ENCODE data around the gene GREB1. TPM values are rescaled to one million over a fixed set of nuclear protein-coding genes. Genes with fewer than 3 reads are reported as not detected.
A peak's percentile ranks its signal among the peaks of the same experiment; 100 is the strongest.

Gene GREB1
- total RNA-seq, 2 donors from 2014 or later, result 0.15 to 1.1 TPM

- peaks cover 20% of the 10 kb centered on the region for H3K4me1 Mint-ChIP-seq
- no peak for DNase-seq
- ATAC-seq, result no peak
- no peaks in the 10 kb centered on the region for H3K9me3 ChIP-seq (ENCODE audit: control insufficient read depth, low read length, poor library complexity, severe bottlenecking)
- H3K4me3 Mint-ChIP-seq, result peak overlapping the region; percentile 49
- peaks cover 30% of the 10 kb centered on the region for H3K27me3 Mint-ChIP-seq
- no peak overlapping the region for H3K27ac Mint-ChIP-seq
- peaks cover 5% of the 10 kb centered on the region for H3K36me3 Mint-ChIP-seq (ENCODE audit: low read depth)
Observed at GRCh38 chr2:11684894-11685460, 151.1 kb downstream of the GREB1 start.

- H3K27ac Mint-ChIP-seq, result no peak overlapping the region
- no peaks in the 10 kb centered on the region for H3K9me3 ChIP-seq (ENCODE audit: control insufficient read depth, low read length, poor library complexity, severe bottlenecking)
- peaks cover 5% of the 10 kb centered on the region for H3K36me3 Mint-ChIP-seq (ENCODE audit: low read depth)
- DNase-seq (no peak), ATAC-seq (no peak)
- H3K4me1 Mint-ChIP-seq, result peaks cover 20% of the 10 kb centered on the region
- peaks cover 30% of the 10 kb centered on the region for H3K27me3 Mint-ChIP-seq
- no peak overlapping the region for H3K4me3 Mint-ChIP-seq
Observed at GRCh38 chr2:11685906-11686470, 152.1 kb downstream of the GREB1 start.

GRCh38 chr2:11687736-11688135 is 153.9 kb downstream of the GREB1 start:
- Mint-ChIP-seq H3K4me1 (peaks cover 16% of the 10 kb centered on the region), H3K4me3 (peak overlapping the region; percentile 71), H3K27me3 (peaks cover 22% of the 10 kb centered on the region), H3K27ac (no peak overlapping the region), H3K36me3 (ENCODE audit: low read depth) (peaks cover 5% of the 10 kb centered on the region)
- ATAC-seq, result no peak
- no peaks in the 10 kb centered on the region for H3K9me3 ChIP-seq (ENCODE audit: control insufficient read depth, low read length, poor library complexity, severe bottlenecking)
- no peak for DNase-seq

- peak overlapping the region; percentile 69 for H3K27ac Mint-ChIP-seq
- H3K36me3 Mint-ChIP-seq (ENCODE audit: low read depth), result peaks cover 5% of the 10 kb centered on the region
- ATAC-seq, result peak; percentile 92
- H3K9me3 ChIP-seq (ENCODE audit: control insufficient read depth, low read length, poor library complexity, severe bottlenecking), result no peaks in the 10 kb centered on the region
- H3K4me3 Mint-ChIP-seq, result peak overlapping the region; percentile 71
- peak; percentile 63 to 74 (median 66) for DNase-seq
- H3K27me3 Mint-ChIP-seq, result peaks cover 15% of the 10 kb centered on the region
- H3K4me1 Mint-ChIP-seq, result peaks cover 16% of the 10 kb centered on the region
Observed at GRCh38 chr2:11688222-11689069, 154.6 kb downstream of the GREB1 start.

GRCh38 chr2:11691076-11691660 is 157.3 kb downstream of the GREB1 start:
- Mint-ChIP-seq H3K27ac (no peak overlapping the region), H3K4me1 (peaks cover 15% of the 10 kb centered on the region), H3K4me3 (no peak overlapping the region), H3K27me3 (peaks cover 1% of the 10 kb centered on the region), H3K36me3 (ENCODE audit: low read depth) (peaks cover 2% of the 10 kb centered on the region)
- no peak for DNase-seq
- no peaks in the 10 kb centered on the region for H3K9me3 ChIP-seq (ENCODE audit: control insufficient read depth, low read length, poor library complexity, severe bottlenecking)
- no peak for ATAC-seq

Other genes with a start within 250 kb of the GREB1 start
- gene ROCK2, start 189.4 kb upstream of the GREB1 start, total RNA-seq, result 10 to 100 TPM; 15.0 to 17.6 TPM
- 1 to 10 TPM; 4.4 to 5.1 TPM for gene E2F6, start 67.9 kb upstream of the GREB1 start, total RNA-seq
- not detected for gene NTSR2, start 136.2 kb downstream of the GREB1 start, total RNA-seq
- 10 to 100 TPM; 86.7 to 99.8 TPM for gene LPIN1, start 212.6 kb downstream of the GREB1 start, total RNA-seq

All from T-helper 17 cell (primary cell).